Measurements from ENCODE around the gene MTCH1.

MTCH1 gene, protein sequence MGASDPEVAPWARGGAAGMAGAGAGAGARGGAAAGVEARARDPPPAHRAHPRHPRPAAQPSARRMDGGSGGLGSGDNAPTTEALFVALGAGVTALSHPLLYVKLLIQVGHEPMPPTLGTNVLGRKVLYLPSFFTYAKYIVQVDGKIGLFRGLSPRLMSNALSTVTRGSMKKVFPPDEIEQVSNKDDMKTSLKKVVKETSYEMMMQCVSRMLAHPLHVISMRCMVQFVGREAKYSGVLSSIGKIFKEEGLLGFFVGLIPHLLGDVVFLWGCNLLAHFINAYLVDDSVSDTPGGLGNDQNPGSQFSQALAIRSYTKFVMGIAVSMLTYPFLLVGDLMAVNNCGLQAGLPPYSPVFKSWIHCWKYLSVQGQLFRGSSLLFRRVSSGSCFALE

GRCh38 chr6:36985808-36986703 lies at the start of gene MTCH1:
Gene MTCH1 (minus strand): TSS chr6:36986196. CDS start chr6:36986173, 23 bp downstream.
- Mint-ChIP-seq H3K4me3 (peak within 1 kb of the TSS; percentile 93), H3K27ac (peak within 1 kb of the TSS; percentile 94), H3K9me3 (no peaks in the 10 kb centered on the region), H3K27me3 (no peaks in the 10 kb centered on the region), H3K4me1 (ENCODE audit: low read depth) (peaks cover 16% of the 10 kb centered on the region), H3K36me3 (ENCODE audit: low read depth) (peaks cover 6% of the 10 kb centered on the region)

GRCh38 chr6:37033819-37034795 lies 48.1 kb upstream of the MTCH1 start:
- H3K9me3 Mint-ChIP-seq, result no peaks in the 10 kb centered on the region
- peaks cover 7% of the 10 kb centered on the region for H3K36me3 Mint-ChIP-seq (ENCODE audit: low read depth)
- peak overlapping the region; percentile 95 for H3K27ac Mint-ChIP-seq
- H3K4me3 Mint-ChIP-seq, result peak overlapping the region; percentile 61
- H3K4me1 Mint-ChIP-seq (ENCODE audit: low read depth), result peaks cover 53% of the 10 kb centered on the region
- H3K27me3 Mint-ChIP-seq, result no peaks in the 10 kb centered on the region

DNA sequence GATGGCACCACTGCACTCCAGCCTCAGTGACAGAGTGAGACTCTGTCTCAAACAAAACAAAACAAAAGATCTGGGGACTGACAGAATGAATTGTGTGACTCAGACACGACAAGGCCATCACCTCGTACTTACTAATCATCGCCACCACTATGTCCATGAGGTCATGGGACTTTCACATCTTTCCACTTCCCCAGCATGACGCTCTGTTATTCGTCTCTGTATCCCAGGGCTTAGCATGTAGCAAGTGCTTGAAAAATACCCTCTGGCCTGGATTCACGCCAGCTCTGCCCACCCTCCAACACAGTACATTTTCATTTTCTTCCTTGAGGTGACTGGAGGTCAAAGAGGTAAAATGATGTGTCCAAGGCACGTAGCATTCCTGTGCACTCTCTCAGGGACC lies 47.3 kb upstream of the MTCH1 start:
- H3K36me3 Mint-ChIP-seq (ENCODE audit: low read depth), result peaks cover 7% of the 10 kb centered on the region
- H3K27ac Mint-ChIP-seq, result peak overlapping the region; percentile 95
- H3K4me3 Mint-ChIP-seq, result peak overlapping the region; percentile 8
- H3K4me1 Mint-ChIP-seq (ENCODE audit: low read depth), result peaks cover 52% of the 10 kb centered on the region
- H3K9me3 Mint-ChIP-seq, result no peaks in the 10 kb centered on the region
- H3K27me3 Mint-ChIP-seq, result no peaks in the 10 kb centered on the region

DNA sequence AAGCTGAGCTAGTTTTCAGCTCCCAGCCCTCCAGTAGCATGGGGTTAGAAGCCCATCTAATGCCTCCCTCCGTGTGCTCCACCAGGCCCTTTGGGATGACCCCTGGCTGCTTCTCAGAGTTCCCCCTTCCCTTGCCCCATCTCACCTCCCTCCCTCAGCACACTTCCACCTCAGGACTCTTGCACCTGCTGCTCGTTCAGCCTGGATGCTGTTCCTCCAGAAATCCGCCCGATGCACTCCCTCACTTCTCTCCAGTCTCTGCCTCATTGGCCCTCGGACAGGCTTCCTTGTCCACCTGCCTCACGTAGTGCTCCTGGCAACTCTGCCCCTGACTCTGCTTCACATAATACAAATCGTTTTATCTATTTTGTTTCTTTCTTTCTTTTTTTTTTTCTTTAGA lies 46.2 kb upstream of the MTCH1 start:
- H3K9me3 Mint-ChIP-seq, result no peaks in the 10 kb centered on the region
- peaks cover 52% of the 10 kb centered on the region for H3K4me1 Mint-ChIP-seq (ENCODE audit: low read depth)
- no peak overlapping the region for H3K4me3 Mint-ChIP-seq
- H3K27ac Mint-ChIP-seq, result peak overlapping the region; percentile 95
- H3K36me3 Mint-ChIP-seq (ENCODE audit: low read depth), result peaks cover 7% of the 10 kb centered on the region
- H3K27me3 Mint-ChIP-seq, result no peaks in the 10 kb centered on the region

- Mint-ChIP-seq H3K27me3 (no peaks in the 10 kb centered on the region), H3K36me3 (ENCODE audit: low read depth) (peaks cover 7% of the 10 kb centered on the region), H3K27ac (no peak overlapping the region), H3K9me3 (no peaks in the 10 kb centered on the region), H3K4me1 (ENCODE audit: low read depth) (peaks cover 60% of the 10 kb centered on the region), H3K4me3 (no peak overlapping the region)
Observed at GRCh38 chr6:37030599-37030998, 44.6 kb upstream of the MTCH1 start.

DNA sequence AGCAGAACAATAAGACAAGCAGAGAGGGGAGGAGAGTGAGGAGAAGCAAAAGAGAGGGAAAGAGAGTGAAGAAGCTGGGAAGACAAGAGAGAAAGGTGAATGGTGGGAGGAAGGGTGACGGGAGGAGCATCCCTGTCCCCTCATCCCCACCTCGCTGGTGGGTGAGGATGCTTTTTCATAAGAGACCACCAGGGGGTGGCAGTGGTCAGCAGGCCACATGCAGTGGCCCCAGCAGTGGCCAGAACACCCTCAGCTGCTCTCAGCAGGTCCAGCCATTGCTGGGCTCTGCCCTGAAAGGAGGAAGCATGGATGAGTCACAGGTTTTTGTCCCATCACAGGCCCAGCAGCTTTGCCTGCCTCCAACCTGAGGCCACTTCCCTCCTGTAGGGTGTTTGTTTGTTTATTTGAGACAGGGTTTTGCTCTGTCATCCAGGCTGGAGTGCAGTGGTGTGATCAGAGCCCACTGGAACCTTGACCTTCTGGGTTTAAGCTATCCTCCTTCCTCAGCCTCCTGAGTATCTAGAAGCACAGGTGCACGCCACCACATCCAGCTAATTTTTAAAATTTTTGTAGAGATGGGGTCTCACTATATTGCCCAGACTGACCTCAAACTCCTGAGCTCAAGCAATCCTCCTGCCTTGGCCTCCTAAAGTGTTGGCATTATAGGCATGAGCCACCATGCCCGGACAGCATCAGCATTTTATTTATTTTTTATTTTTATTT lies 43.4 kb upstream of the MTCH1 start:
- H3K9me3 Mint-ChIP-seq, result no peaks in the 10 kb centered on the region
- peaks cover 65% of the 10 kb centered on the region for H3K4me1 Mint-ChIP-seq (ENCODE audit: low read depth)
- H3K4me3 Mint-ChIP-seq, result no peak overlapping the region
- no peaks in the 10 kb centered on the region for H3K27me3 Mint-ChIP-seq
- peaks cover 7% of the 10 kb centered on the region for H3K36me3 Mint-ChIP-seq (ENCODE audit: low read depth)
- peak overlapping the region; percentile 22 for H3K27ac Mint-ChIP-seq

DNA sequence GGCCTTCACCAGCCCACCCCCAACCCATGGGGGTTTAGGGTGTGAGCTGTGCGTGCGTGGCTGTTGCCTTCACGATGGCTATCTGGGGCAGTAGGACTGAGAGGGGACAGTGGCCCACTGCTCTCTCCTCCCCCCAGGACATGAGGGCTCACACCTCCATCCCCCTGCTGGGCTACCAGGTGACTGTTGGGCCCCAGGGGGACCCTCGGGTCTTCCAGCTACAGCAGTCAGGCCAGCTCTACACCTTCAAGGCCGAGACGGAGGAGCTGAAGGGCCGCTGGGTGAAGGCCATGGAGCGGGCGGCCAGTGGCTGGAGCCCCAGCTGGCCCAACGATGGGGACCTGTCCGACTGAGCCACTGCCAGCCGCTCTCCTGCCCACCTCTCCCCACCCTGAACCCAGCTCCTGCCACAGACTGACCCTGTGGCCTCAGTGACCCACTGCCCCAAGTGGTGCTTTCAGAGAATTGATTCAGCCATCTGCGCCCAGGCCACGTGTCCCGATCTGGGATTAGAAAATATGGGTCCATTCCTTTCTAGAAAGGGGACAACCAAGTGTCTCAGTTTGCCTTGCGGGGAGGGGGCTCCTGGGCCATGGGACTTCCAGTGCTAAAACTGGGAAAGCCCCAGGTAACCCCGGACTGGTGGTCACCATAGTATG lies 41.9 kb upstream of the MTCH1 start:
- Mint-ChIP-seq H3K27me3 (no peaks in the 10 kb centered on the region), H3K9me3 (no peaks in the 10 kb centered on the region), H3K4me3 (no peak overlapping the region), H3K27ac (no peak overlapping the region), H3K36me3 (ENCODE audit: low read depth) (peaks cover 7% of the 10 kb centered on the region), H3K4me1 (ENCODE audit: low read depth) (peaks cover 65% of the 10 kb centered on the region)

DNA sequence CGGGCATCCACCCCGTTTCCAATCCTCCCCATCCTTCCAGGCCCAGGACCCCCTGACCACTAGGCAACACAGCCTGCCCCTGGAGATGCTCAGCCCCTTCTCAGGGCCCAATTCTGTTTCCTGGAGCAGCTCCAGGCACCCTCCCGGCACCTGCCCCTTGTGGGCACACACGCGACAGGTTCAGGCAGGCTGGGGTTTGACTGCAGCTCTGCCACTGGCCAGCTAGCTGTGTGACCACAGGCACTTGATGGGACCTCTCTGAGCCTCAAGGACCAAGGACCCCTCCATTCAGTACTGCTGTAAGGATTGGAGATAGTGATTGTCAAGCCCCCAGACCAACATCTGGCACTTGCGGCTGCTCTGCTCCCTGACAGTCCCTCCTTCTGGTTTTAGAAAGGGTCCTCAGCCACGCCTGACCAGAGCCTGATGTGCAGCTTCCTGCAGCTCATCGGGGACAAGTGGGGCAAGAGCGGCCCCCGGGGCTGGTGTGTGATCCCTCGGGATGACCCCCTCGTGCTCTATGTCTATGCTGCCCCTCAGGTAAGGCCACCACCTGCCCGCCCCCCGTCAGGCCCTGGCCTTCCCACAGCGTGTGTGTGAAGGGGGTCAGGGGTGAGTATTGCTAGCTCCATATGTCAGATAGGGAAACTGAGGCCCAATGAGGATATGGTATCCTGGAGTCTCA lies 41.2 kb upstream of the MTCH1 start:
- Mint-ChIP-seq H3K27me3 (no peaks in the 10 kb centered on the region), H3K9me3 (no peaks in the 10 kb centered on the region), H3K4me1 (ENCODE audit: low read depth) (peaks cover 65% of the 10 kb centered on the region), H3K27ac (no peak overlapping the region), H3K4me3 (no peak overlapping the region), H3K36me3 (ENCODE audit: low read depth) (peaks cover 7% of the 10 kb centered on the region)

GRCh38 chr6:37025621-37026466 lies 39.8 kb upstream of the MTCH1 start:
- H3K27ac Mint-ChIP-seq, result peak overlapping the region; percentile 29
- no peaks in the 10 kb centered on the region for H3K9me3 Mint-ChIP-seq
- peaks cover 7% of the 10 kb centered on the region for H3K36me3 Mint-ChIP-seq (ENCODE audit: low read depth)
- H3K4me3 Mint-ChIP-seq, result no peak overlapping the region
- no peaks in the 10 kb centered on the region for H3K27me3 Mint-ChIP-seq
- H3K4me1 Mint-ChIP-seq (ENCODE audit: low read depth), result peaks cover 70% of the 10 kb centered on the region

DNA sequence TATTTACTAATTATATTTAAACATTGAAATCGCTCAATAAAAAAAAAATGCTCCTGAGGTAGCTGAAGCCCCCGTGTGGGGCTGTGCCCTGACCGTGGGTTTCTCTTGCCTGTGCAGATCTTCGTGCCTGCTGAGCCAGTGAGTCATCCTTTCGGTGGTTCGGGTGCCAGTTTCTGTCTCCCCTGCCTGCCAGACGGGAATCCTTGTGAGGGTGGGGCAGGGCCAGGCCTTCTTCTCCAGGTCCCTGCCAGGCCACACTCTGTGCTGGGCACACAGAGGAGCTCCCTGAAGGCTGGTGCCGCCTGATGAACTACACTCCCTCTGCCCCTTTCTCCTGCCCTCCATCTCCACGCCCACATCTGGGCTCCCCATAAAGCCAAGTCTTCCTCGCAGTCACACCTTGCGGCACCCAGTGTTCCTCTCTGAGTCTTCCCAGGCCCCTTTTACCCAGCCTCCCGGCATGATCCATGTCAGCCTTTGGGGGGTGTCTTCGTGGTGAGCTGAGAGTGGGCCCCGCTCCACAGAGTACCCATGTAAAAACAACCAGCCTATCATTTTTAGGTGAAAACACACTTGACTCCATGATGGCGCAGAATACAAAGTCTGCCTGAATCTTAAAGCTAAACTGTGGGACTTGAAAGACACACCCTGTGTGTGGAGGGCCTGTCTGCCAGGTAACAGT lies 38.8 kb upstream of the MTCH1 start:
- Mint-ChIP-seq H3K4me1 (ENCODE audit: low read depth) (peaks cover 66% of the 10 kb centered on the region), H3K36me3 (ENCODE audit: low read depth) (no peaks in the 10 kb centered on the region), H3K9me3 (no peaks in the 10 kb centered on the region), H3K27ac (peak overlapping the region; percentile 91), H3K27me3 (no peaks in the 10 kb centered on the region), H3K4me3 (peak overlapping the region; percentile 45)

DNA sequence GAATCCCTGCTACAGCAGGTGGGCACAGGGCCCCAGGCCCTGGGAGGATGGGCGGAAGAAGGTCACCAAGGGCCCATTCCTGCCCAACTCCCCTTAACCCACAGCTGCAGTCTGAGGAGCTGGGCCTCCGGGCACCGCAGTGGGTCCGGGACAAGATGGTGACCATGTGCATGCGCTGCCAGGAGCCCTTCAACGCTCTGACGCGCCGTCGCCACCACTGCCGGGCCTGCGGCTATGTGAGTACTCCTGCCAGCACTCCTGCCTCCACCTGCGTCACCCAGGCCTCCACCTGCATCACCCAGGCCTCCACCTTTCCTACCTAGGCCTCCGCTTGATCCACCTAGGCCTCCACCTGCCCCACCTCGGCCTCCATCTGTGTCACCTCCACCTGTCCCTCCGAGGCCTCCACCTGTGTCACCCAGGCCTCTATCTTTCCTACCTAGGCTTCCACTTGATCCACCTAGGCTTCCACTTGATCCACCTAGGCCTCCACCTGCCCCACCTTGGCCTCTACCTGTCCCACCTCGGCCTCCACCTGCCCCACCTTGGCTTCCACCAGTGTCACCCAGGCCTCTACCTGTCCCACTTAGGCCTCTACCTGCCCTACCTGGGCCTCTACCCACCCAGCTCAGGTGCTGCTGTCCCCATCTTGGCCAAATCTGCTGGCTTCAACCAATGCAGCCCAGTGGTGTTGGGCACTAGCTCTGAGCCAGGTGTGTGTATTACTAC lies 36.3 kb upstream of the MTCH1 start:
- Mint-ChIP-seq H3K36me3 (ENCODE audit: low read depth) (no peaks in the 10 kb centered on the region), H3K27ac (peak overlapping the region; percentile 26), H3K4me1 (ENCODE audit: low read depth) (peaks cover 70% of the 10 kb centered on the region), H3K27me3 (no peaks in the 10 kb centered on the region), H3K4me3 (no peak overlapping the region), H3K9me3 (no peaks in the 10 kb centered on the region)

Measured in stimulated activated naive CD8-positive, alpha-beta T cell treated with anti-CD3 and anti-CD28 coated beads, Interleukin-15, Interleukin-2, amounts not matched to agents 100 ng/mL and 50 ng/mL, for 24 hours (primary cell).